ENCODE results near the gene MATCAP1. TPM values are rescaled to one million over a fixed set of nuclear protein-coding genes. Genes with fewer than 3 reads are reported as not detected.

Gene MATCAP1
- total and polyA plus RNA-seq, 12 donors = 12.6 to 237 (median 49.8) TPM

GRCh38 chr16:67198238-67198734, 14.5 kb upstream of the MATCAP1 start:
- intact Hi-C loops (cut with DNase I) = no loop called here
- H3K4me1 ChIP-seq (replicated peaks in 1 of 2) = peaks cover 3 to 13% of the 10 kb centered on the region in 2 donors
- TF ChIP-seq POLR2A (IDR thresholded peaks at IDR 0.05) = no peak
- peak; percentile 63 to 87 (median 76) for TF ChIP-seq CTCF (IDR thresholded peaks at IDR 0.05)
- no peaks in the 10 kb centered on the region for H3K27me3 ChIP-seq
- H3K36me3 ChIP-seq (replicated peaks in 1 of 2) = peaks cover 0 to 63% of the 10 kb centered on the region in 2 donors
- DNase-seq = peak in 6 of 7 donors; percentile 70 to 83 (median 74)
- peak overlapping the region in 2 of 5 donors; percentile 32 to 45 for H3K27ac ChIP-seq
- no peaks in the 10 kb centered on the region for H3K9me3 ChIP-seq (replicated peaks in 1 of 3)
- no peak overlapping the region for H3K4me3 ChIP-seq
- WGBS, 4 donors = 44 to 67% (median 47%) methylated on average over 4 to 12 of the region's 12 CpGs

- no peaks in the 10 kb centered on the region for H3K27me3 ChIP-seq
- TF ChIP-seq POLR2A (IDR thresholded peaks at IDR 0.05) = no peak
- no peak for TF ChIP-seq CTCF (IDR thresholded peaks at IDR 0.05)
- H3K27ac ChIP-seq = no peak overlapping the region
- intact Hi-C loops (cut with DNase I) = no loop called here
- no peak overlapping the region for H3K4me3 ChIP-seq
- WGBS, 4 donors = 56 to 85% (median 65%) methylated on average over 6 of the region's 6 CpGs
- H3K4me1 ChIP-seq (replicated peaks in 1 of 2) = peaks cover 9 to 19% of the 10 kb centered on the region in 2 donors
- DNase-seq = no peak
- H3K36me3 ChIP-seq (replicated peaks in 1 of 2) = peaks cover 0 to 58% of the 10 kb centered on the region in 2 donors
- H3K9me3 ChIP-seq (replicated peaks in 1 of 3) = no peaks in the 10 kb centered on the region
These were observed 13.9 kb upstream of the MATCAP1 start for GRCh38 chr16:67197704-67198103.

GRCh38 chr16:67196881-67197280, 13.1 kb upstream of the MATCAP1 start:
- Histone ChIP-seq H3K4me1 (replicated peaks in 1 of 2) (peaks cover 11 to 23% of the 10 kb centered on the region in 2 donors), H3K36me3 (replicated peaks in 1 of 2) (peaks cover 0 to 51% of the 10 kb centered on the region in 2 donors), H3K27me3 (no peaks in the 10 kb centered on the region), H3K9me3 (replicated peaks in 1 of 3) (no peaks in the 10 kb centered on the region), H3K4me3 (no peak overlapping the region), H3K27ac (no peak overlapping the region)
- DNase-seq = no peak
- TF ChIP-seq POLR2A (IDR thresholded peaks at IDR 0.05) (no peak), CTCF (IDR thresholded peaks at IDR 0.05) (no peak)
- WGBS, 4 donors = 80 to 100% (median 95%) methylated on average over 1 of the region's 1 CpG
- intact Hi-C loops (cut with DNase I) = no loop called here

- Histone ChIP-seq H3K4me3 (no peak overlapping the region), H3K36me3 (replicated peaks in 1 of 2) (peaks cover 0 to 47% of the 10 kb centered on the region in 2 donors), H3K4me1 (replicated peaks in 1 of 2) (peaks cover 11 to 30% of the 10 kb centered on the region in 2 donors), H3K9me3 (replicated peaks in 1 of 3) (no peaks in the 10 kb centered on the region), H3K27me3 (no peaks in the 10 kb centered on the region), H3K27ac (no peak overlapping the region)
- intact Hi-C loops (cut with DNase I) = no loop called here
- TF ChIP-seq CTCF (IDR thresholded peaks at IDR 0.05) (no peak), POLR2A (IDR thresholded peaks at IDR 0.05) (no peak)
- WGBS, 4 donors = 64 to 81% (median 75%) methylated on average over 2 to 5 of the region's 5 CpGs
- DNase-seq = no peak
These were observed 11.9 kb upstream of the MATCAP1 start for GRCh38 chr16:67195676-67196075.
